HepG2 (cell line): ENCODE data around the gene PIM1. TPM values are rescaled to one million over a fixed set of nuclear protein-coding genes. Genes with fewer than 3 reads are reported as not detected.

Experiments used
- ATAC-seq: fragments of 200-7000 bp; cut with Tn5 transposase; 3 replicates; pipeline ENCODE4 v1.9.1; 2020; ENCODE audit warnings: mild to moderate bottlenecking, moderate library complexity
- BruUV-seq: library from RNA; stranded (reverse); fragments of 400-500 nt; replicated peaks from 2 replicates; lab custom pipeline; 2021; lab: Mats Ljungman, UMichigan
- CTCF ChIA-PET: fragments of 300-600 bp; formaldehyde crosslinking; extraction: SDS; loops from one replicate; lab custom pipeline; 2021; ENCODE audit warnings: low total read pairs, inconsistent platforms, low intra/inter-chr PET ratio; lab: Yijun Ruan, JAX
- POLR2A ChIA-PET: fragments of 350-600 bp; sonication (Branson Sonifier 250); formaldehyde crosslinking; loops from one replicate; lab custom pipeline; 2020; ENCODE audit warnings: antibody characterized with exemption, inconsistent platforms; lab: Yijun Ruan, JAX
- DNase-seq: peaks from one replicate; pipeline ENCODE4 v3.0.0-alpha.2; 2015; ENCODE audit warnings: low spot score
- FAIRE-seq: peaks from 3 replicates; lab custom pipeline; 2011; peaks lifted over from hg19 to GRCh38; lab: Jason Lieb, UNC
- H2AFZ ChIP-seq: one replicate; pipeline ENCODE4 v1.6.1; 2011; ENCODE audit warnings: low read length, inconsistent platforms
- H3K27ac ChIP-seq: fragments of 300-600 bp; 3 replicates; pipeline ENCODE4 v1.8.0; 2011; ENCODE audit warnings: mixed run types, mild to moderate bottlenecking, mixed read lengths, low read length, inconsistent platforms; ENCODE audit not compliant: insufficient read depth; ENCODE audit errors: extremely low read length
- H3K27me3 ChIP-seq, 2 experiments: fragments of 200-600 bp in 1 of 2; 2 replicates in 1 of 2; 3 replicates in 1 of 2; pipeline versions ENCODE4 v1.6.0 to v1.8.0; 2011; ENCODE audit warnings: low read length in 2 of 2, mild to moderate bottlenecking in 2 of 2, moderate library complexity in 2 of 2, inconsistent platforms in 1 of 2; ENCODE audit not compliant: insufficient read depth in 2 of 2, control insufficient read depth in 1 of 2
- H3K36me3 ChIP-seq, 2 experiments: fragments of 200-600 bp in 1 of 2; replicated peaks in 1 of 2; 2 replicates in 1 of 2; 3 replicates in 1 of 2; pipeline versions ENCODE4 v1.5.1 to v1.8.0; 2011; ENCODE audit warnings: low read length in 2 of 2, inconsistent platforms in 1 of 2; ENCODE audit not compliant: insufficient read depth in 2 of 2, control insufficient read depth in 1 of 2
- H3K4me1 ChIP-seq: 2 replicates; pipeline ENCODE4 v1.5.1; 2012; ENCODE audit warnings: low read length, inconsistent platforms; ENCODE audit not compliant: insufficient read depth
- H3K4me2 ChIP-seq: 2 replicates; pipeline ENCODE4 v1.6.0; 2011; ENCODE audit warnings: low read depth, low read length, inconsistent platforms
- H3K4me3 ChIP-seq, 3 experiments: fragments of 200-600 bp in 1 of 3; sonication (generic), shearing (Covaris generic) in 1 of 3; replicated peaks in 1 of 3; 2 replicates each; pipeline ENCODE4 v1.5.1; 2011 to 2016; ENCODE audit warnings: low read length in 3 of 3, inconsistent platforms in 2 of 3, low read depth in 2 of 3, mild to moderate bottlenecking in 2 of 3, control low read depth in 1 of 3, mixed read lengths in 1 of 3; ENCODE audit not compliant: insufficient read depth in 1 of 3
- H3K79me2 ChIP-seq: one replicate; pipeline ENCODE4 v1.6.1; 2011; ENCODE audit warnings: low read length, inconsistent platforms; ENCODE audit not compliant: insufficient read depth
- H3K9ac ChIP-seq: 2 replicates; pipeline ENCODE4 v1.6.0; 2011; ENCODE audit warnings: mild to moderate bottlenecking, low read depth, low read length, inconsistent platforms; ENCODE audit not compliant: insufficient read depth
- H3K9me3 ChIP-seq: 2 replicates; pipeline ENCODE4 v1.5.1; 2012; ENCODE audit warnings: mild to moderate bottlenecking, low read length
- H4K20me1 ChIP-seq: 2 replicates; pipeline ENCODE4 v1.6.0; 2011; ENCODE audit warnings: inconsistent platforms, mild to moderate bottlenecking, low read length, moderate library complexity; ENCODE audit not compliant: insufficient read depth
- CREM ChIP-seq, 2 experiments: sonication (generic) in 1 of 2; formaldehyde crosslinking in 1 of 2; IDR thresholded peaks; 2 replicates each; pipeline versions ENCODE4 v1.4.0 to v1.6.1; 2016 to 2020; ENCODE audit warnings: antibody characterized with exemption in 1 of 2, mild to moderate bottlenecking in 1 of 2, missing genetic modification reagents in 1 of 2
- HNRNPK ChIP-seq: fragments of 200-400 bp; formaldehyde crosslinking; IDR thresholded peaks from 2 replicates; pipeline ENCODE4 v1.6.1; 2018; ENCODE audit warnings: low read length, low read depth, moderate library complexity, mild to moderate bottlenecking; ENCODE audit not compliant: poor library complexity, severe bottlenecking
- MIER2 ChIP-seq: IDR thresholded peaks from 2 replicates; pipeline ENCODE4 v1.6.1; 2016; ENCODE audit warnings: missing biosample characterization, missing genetic modification reagents
- NFRKB ChIP-seq: fragments of 450-650 bp; IDR thresholded peaks from 2 replicates; pipeline ENCODE4 v1.6.1; 2017
- PCBP2 ChIP-seq: fragments of 200-400 bp; formaldehyde crosslinking; optimal IDR thresholded peaks from 2 replicates; pipeline ENCODE3; 2018; ENCODE audit warnings: low read length, low read depth; ENCODE audit not compliant: poor library complexity, severe bottlenecking
- TEAD3 ChIP-seq: optimal IDR thresholded peaks from 2 replicates; pipeline ENCODE3; 2016; ENCODE audit warnings: borderline replicate concordance
- ZBTB33 ChIP-seq: sonication (generic); formaldehyde crosslinking; IDR thresholded peaks from 2 replicates; pipeline ENCODE4 v1.4.0; 2020; ENCODE audit warnings: missing genetic modification reagents
- ZNF274 ChIP-seq: sonication (generic); formaldehyde crosslinking; IDR thresholded peaks from 2 replicates; pipeline ENCODE4 v1.5.1; 2020; ENCODE audit warnings: mild to moderate bottlenecking, missing genetic modification reagents
- ZNF629 ChIP-seq: sonication (generic); formaldehyde crosslinking; conservative IDR thresholded peaks from 2 replicates; pipeline ENCODE4 v1.5.0; 2020; ENCODE audit warnings: missing genetic modification reagents
- ZNF7 ChIP-seq: IDR thresholded peaks from 2 replicates; pipeline ENCODE4 v1.6.1; 2016; ENCODE audit warnings: missing biosample characterization, missing genetic modification reagents
- WGBS: methylation state at CpG from one replicate; pipeline ENCODE4 v1.1.6; 2017; ENCODE audit warnings: low lambda C conversion rate; 5-methylcytosine and 5-hydroxymethylcytosine counted together
- in situ Hi-C: cut with HindIII; loops from 2 replicates; pipeline ENCODE4 v1.10.0; 2017; ENCODE audit warnings: low pct_unique_long_range_greater_than_20kb; ENCODE audit not compliant: extremely low pct_ligation_motif_present
- intact Hi-C: fragments of 100-400 bp; cut with micrococcal nuclease; formaldehyde crosslinking; loops from one replicate; pipeline ENCODE4 v1.10.0; 2022; ENCODE audit not compliant: unreplicated experiment
- polyA plus RNA-seq, 8 experiments: library from polyadenylated mRNA; depleted of rRNA in 3 of 8; stranded (reverse) in 7 of 8; unstranded in 1 of 8; fragments of >200 nt; fragmentation: Illumina TruSeq in 4 of 8; extraction: Trizol in 4 of 8; gene quantifications; 2 replicates each; pipeline versions ENCODE4 v1.2.1 to v1.2.3, GENCODE V29; 2011 to 2016; ENCODE audit warnings: low read depth in 4 of 8, missing spikeins in 1 of 8, mixed read lengths in 1 of 8; ENCODE audit not compliant: insufficient read depth in 1 of 8
- total RNA-seq, 5 experiments: library from RNA; depleted of rRNA; stranded (reverse); fragments of >200 nt; fragmentation: Illumina TruSeq; extraction: Trizol; gene quantifications; 2 replicates each; pipeline ENCODE4 v1.2.3, GENCODE V29; 2016; ENCODE audit warnings: low read depth in 1 of 5

The PIM1 gene
- total and polyA plus RNA-seq, 2 of the 13 experiments (the other 11 are each of a cell fraction or from before 2014, with no cell fraction given), result 29.4 to 117 TPM

- WGBS, result 96% methylated on average over 15 of the region's 15 CpGs
- in situ Hi-C loops (no loop called here), intact Hi-C loops (no loop called here)
- peak overlapping the region; percentile 44 for H3K27ac ChIP-seq
- H2AFZ ChIP-seq, result no peak overlapping the region
- peaks cover 90% of the 10 kb centered on the region for H3K4me1 ChIP-seq
- no peaks in the 10 kb centered on the region for H3K9me3 ChIP-seq
- FAIRE-seq (no peak), DNase-seq (no peak), ATAC-seq (no peak)
- no TSS peak for BruUV-seq
- POLR2A ChIA-PET, result interaction anchor here (0.7 to 8.1 kb wide), 3 partner anchors 13 to 47 kb away, joined by 4 to 88 read pairs (median 34); partner anchors contain the start of gene PIM1
- H4K20me1 ChIP-seq, result no peaks in the 10 kb centered on the region
- no peak overlapping the region for H3K9ac ChIP-seq
- CTCF ChIA-PET, result no interaction called here
- H3K79me2 ChIP-seq, result peaks cover 3% of the 10 kb centered on the region
- no peak overlapping the region for H3K4me2 ChIP-seq
- H3K36me3 ChIP-seq, result no peaks in the 10 kb centered on the region
- no peak overlapping the region for H3K4me3 ChIP-seq
- no peaks in the 10 kb centered on the region for H3K27me3 ChIP-seq
- TF ChIP-seq TEAD3, result peak; percentile 82
- no peak for TF ChIP-seq NFRKB
- 0 out of 2 replicates have a peak, but pooled peaks have one; percentile 20 for TF ChIP-seq ZNF274
- peak; percentile 64 for TF ChIP-seq ZBTB33 (CRISPR knock-in tag)
- no peak for TF ChIP-seq CREM (IDR thresholded peaks at IDR 0.05)
- no peak for TF ChIP-seq CREM (CRISPR knock-in tag; IDR thresholded peaks at IDR 0.05)
- peak; percentile 38 for TF ChIP-seq PCBP2
- no peak for TF ChIP-seq ZNF629 (CRISPR knock-in tag)
- no peak for TF ChIP-seq ZNF7
- no peak for TF ChIP-seq MIER2
- peak; percentile 66 for TF ChIP-seq HNRNPK
These were observed 45.8 kb upstream of the PIM1 start for GRCh38 chr6:37123957-37124729.
